ENCODE results near the gene SNRNP27.

GRCh38 chr2:69931832-69932595 is 38.3 kb downstream of the SNRNP27 start:
- TF ChIP-seq, protein P1, sequence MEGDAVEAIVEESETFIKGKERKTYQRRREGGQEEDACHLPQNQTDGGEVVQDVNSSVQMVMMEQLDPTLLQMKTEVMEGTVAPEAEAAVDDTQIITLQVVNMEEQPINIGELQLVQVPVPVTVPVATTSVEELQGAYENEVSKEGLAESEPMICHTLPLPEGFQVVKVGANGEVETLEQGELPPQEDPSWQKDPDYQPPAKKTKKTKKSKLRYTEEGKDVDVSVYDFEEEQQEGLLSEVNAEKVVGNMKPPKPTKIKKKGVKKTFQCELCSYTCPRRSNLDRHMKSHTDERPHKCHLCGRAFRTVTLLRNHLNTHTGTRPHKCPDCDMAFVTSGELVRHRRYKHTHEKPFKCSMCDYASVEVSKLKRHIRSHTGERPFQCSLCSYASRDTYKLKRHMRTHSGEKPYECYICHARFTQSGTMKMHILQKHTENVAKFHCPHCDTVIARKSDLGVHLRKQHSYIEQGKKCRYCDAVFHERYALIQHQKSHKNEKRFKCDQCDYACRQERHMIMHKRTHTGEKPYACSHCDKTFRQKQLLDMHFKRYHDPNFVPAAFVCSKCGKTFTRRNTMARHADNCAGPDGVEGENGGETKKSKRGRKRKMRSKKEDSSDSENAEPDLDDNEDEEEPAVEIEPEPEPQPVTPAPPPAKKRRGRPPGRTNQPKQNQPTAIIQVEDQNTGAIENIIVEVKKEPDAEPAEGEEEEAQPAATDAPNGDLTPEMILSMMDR (IDR thresholded peaks at IDR 0.05 in 4 of 5, conservative IDR thresholded peaks at IDR 0.05 in 1 of 5) = no peak
- TF ChIP-seq POLR2A (IDR thresholded peaks at IDR 0.05) = no peak

Measured in gastrocnemius medialis (tissue), 4 donors.